VCaP (cell line): ENCODE results near the gene GRM7.

ENCODE experiments used
- H3K27ac ChIP-seq: fragments of 450-650 bp; 2 replicates; pipeline ENCODE4 v1.5.1; 2017
- CTCF ChIP-seq: fragments of 450-650 bp; conservative IDR thresholded peaks from 2 replicates; pipeline ENCODE4 v1.5.1; 2017; ENCODE audit warnings: mild to moderate bottlenecking, moderate library complexity

GRM7 gene

GRCh38 chr3:7401418-7401817 is 540.5 kb downstream of the GRM7 start:
- no peak for TF ChIP-seq CTCF
- H3K27ac ChIP-seq = peak overlapping the region; percentile 4; the same call in 1 of the 2 replicates

- peak; percentile 21; the same call in 1 of the 2 replicates for TF ChIP-seq CTCF
- no peak overlapping the region for H3K27ac ChIP-seq
Measured at GRCh38 chr3:7407107-7407506, 546.2 kb downstream of the GRM7 start.

GRCh38 chr3:7410782-7411181 is 549.9 kb downstream of the GRM7 start:
- H3K27ac ChIP-seq = no peak overlapping the region
- peak; percentile 31 for TF ChIP-seq CTCF

GRCh38 chr3:7421065-7421464 is 560.1 kb downstream of the GRM7 start:
- H3K27ac ChIP-seq = no peak overlapping the region
- peak; percentile 19; the same call in 1 of the 2 replicates for TF ChIP-seq CTCF

GRCh38 chr3:7423036-7423435 is 562.1 kb downstream of the GRM7 start:
- H3K27ac ChIP-seq = no peak overlapping the region
- TF ChIP-seq CTCF = no peak

- no peak for TF ChIP-seq CTCF
- H3K27ac ChIP-seq = no peak overlapping the region
Measured at GRCh38 chr3:7423995-7424394, 563.1 kb downstream of the GRM7 start.

- H3K27ac ChIP-seq = no peak overlapping the region
- no peak for TF ChIP-seq CTCF
Measured at GRCh38 chr3:7428206-7428718, 567.3 kb downstream of the GRM7 start.
